GM19240 (cell line): Measurements from ENCODE around the gene CLTCL1.
"Not testable (repeated sequence)": the region's sequence is repeated elsewhere in the genome, so short reads cannot be mapped to it uniquely, and the experiment has no call there.

Experiments used
- DNase-seq: peaks from one replicate; pipeline ENCODE4 v3.0.0; 2011; ENCODE audit warnings: low spot score; ENCODE audit not compliant: insufficient read length

Gene CLTCL1

DNA sequence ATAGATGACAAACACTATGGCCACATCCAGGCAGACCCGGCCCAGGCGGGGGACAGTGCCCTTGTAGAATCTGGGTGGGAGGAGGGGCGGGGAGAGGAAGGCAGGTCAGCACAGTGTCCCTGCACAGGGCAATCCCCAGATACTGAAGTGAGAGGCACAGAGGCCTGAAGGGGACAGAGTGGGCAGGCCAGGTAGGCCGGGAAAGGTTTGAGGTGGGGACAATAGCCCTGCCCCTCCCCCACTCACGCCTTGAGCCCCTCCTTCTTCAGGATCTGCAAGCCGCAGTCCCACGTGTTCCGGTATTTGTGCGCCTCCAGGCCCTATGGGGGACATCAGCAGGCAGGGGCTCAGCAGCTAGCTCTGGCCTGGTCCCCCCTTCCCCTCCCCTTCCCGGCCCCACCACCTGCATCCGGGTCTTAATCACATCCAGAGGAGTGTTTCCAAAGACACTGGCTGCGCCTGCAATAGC lies 115.3 kb downstream of the CLTCL1 start:
- DNase-seq = no peak

GRCh38 chr22:19175602-19176174 lies 115.8 kb downstream of the CLTCL1 start:
- DNase-seq = no peak

- DNase-seq = no peak
Observed at GRCh38 chr22:19175026-19175601, 116.4 kb downstream of the CLTCL1 start.

DNA sequence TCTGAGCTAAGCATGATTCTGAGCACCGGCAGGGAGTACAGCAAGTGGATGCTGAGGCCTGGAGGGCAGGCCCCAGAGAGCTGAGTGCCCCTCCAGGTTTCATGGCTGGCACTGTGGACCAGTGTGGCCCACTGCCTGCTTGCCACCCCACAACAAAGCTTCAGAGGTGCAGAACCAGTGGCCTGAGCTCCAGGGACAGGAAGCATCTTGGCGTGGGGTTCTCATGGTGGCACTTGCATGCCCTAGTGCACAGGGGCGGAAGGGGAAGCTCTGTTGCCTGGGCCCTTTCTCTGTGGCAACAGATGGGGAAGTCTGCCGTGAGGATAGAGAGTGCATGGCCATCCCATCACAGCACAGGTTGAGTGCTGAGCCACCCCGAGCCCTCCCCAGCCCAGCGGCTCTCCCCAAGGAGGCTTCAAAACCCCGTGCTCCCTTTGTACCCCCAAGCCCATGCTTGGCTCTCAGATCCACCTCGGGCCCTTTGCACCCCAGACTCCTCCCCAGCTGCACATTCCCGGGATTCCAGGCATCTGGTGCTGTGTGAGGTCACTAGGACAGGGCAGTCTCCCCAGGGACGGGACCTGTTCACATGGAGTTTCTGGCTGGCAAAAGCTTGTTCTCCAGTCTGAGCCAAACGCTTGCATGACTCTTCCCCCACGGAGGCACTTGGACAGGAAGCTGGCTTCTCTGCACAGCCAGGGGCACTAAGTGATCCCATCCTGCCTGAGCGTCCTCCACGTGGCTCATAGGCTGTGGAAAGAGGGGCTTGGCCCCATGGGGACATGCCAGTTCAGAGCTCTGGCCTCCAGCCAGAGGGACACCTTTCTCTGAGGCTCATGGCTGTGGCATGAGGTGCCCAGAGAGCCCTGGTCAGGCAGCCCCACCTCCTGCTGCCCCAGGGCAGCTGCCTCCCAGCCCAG lies 117.2 kb downstream of the CLTCL1 start:
- no peak for DNase-seq

DNA sequence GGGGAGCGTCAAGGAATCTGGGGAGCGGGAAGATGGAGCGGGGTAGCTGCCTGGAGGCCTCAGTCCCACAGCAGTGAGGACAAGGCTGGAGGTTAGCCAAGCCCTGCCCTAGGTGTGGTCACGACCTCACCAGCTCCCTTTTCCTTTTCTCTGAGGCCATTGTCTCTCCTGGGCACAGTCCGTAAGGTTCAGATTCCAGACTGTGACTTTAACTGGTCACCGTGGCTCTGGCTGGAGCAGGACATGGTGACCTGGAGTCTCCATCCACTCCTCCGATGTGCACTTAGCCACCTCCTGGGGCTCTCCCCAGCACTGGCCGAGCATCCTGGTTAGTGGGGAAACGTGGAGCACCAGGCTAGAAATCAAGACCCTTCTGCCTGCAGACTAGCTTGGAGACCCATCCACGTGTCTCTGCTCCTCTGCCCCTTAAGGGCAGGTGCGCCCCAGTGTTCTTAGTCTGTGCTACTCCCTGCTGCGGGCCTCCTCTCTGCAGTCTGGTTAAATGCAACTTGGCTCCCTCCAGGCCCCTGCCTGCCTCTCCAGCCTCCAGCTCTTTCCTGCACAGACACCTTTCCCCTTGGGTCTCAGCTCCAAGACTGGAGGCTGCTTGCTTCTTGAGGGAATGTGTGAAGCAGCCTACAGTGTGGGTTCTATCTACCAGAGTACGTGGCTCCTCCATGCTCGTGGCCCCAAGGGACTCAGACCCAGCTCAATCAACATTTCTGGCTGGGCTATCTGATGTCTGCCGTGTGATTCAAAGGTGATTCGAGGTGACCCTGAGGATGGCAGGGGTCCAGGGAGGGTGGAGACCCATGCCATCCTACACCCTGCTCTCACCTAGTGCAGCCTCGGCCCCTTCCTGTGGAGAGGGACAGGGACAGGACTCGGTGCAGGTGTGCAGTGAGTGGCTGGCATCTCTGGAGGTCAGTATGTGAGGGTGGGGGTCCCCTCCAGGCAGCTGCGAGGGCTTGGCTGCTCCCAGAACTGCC lies 118.2 kb downstream of the CLTCL1 start:
- DNase-seq = no peak

GRCh38 chr22:19172213-19173046 lies 119.1 kb downstream of the CLTCL1 start:
- no peak for DNase-seq

- no peak for DNase-seq
Observed at GRCh38 chr22:19169947-19170318, 121.6 kb downstream of the CLTCL1 start.

DNA sequence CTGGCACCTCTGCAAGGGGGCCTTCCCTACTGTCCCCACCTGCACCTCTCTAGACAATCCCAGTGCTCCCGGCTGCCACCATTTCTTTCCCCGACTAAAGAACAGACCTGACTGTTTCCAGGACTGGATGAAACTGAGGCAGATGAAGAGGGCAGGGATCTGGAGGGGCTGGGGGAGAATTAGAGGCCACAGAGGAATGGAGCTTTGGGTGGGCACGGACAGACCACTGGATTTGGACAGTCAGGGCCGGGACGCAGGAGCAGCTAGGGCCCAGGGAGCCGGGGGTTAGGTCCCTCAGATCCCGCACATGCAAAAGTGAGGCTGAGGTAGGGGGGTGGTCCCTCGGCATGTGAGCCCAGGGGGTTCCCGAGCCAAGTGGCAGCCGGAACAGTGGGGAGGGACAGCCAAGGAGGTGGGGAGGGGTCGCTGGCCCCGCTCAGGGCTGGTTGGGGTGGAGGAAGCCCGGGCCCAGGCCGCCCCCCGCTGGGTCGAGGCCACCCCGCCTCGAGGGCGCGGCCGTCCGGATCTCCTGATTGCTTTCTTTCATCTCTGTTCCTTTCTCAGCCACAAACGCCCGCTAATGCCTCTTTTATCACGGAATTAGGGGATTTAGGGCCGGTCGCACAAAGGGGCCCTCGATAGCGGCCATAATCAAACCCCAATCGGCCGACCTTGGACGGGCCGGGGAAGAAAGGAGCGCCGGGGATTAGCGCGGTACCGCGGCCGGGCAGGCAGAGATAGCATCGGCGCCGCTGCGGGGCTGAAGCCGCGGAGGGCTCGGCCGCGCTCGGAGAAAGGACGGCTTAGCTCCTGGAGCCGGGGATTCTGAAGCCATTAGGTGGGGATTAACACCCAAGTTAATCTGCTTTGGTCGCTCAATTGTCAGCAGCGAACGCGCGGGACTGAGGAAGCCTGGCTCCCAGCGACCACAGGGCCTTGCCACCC lies 122.2 kb downstream of the CLTCL1 start:
- no peak for DNase-seq

- no peak for DNase-seq
Observed at GRCh38 chr22:19168088-19168890, 123.2 kb downstream of the CLTCL1 start.

DNA sequence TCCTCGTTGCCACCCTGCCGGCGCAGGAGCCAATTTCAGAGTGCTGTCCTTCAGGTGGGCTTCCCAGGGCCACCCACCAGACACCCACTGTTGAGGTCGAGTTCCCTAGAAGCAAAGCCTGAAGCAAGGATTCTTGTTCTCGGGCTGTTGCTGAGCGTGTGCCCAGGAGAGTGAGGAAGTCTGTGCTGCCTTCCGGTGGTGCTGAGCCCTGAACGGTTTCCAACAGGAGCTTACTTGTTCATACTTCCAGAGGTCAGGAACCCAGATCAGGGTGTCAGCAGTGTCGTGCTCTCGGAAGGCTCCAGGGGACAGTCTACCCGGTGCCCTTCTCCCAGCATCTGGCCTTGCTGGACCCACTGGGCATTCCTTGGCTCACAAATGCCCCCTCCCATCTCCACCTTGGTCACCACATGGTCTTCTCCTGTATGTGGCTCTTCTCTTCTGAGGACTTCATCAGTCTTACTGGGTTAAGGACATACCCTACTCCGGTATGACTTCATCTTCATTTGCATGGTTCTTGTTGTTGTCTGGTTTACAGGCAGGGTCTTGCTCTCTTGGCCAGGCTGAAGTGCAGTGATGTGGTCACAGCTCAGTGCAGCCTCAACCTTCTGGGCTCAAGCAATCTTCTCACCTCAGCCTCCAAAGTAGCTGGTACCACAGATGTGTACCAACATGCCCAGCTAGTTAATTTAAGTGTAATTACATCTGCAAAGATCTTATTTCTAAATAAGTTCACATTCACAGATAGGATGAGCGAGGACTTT lies 124.2 kb downstream of the CLTCL1 start:
- DNase-seq = no peak

GRCh38 chr22:19166421-19166820 lies 125.1 kb downstream of the CLTCL1 start:
- DNase-seq = no peak

- DNase-seq = no peak
Observed at GRCh38 chr22:19164425-19164824, 127.1 kb downstream of the CLTCL1 start.

GRCh38 chr22:19158649-19159048 lies 132.9 kb downstream of the CLTCL1 start:
- not testable (repeated sequence) for DNase-seq

- DNase-seq = not testable (repeated sequence)
Observed at GRCh38 chr22:19156109-19156508, 135.4 kb downstream of the CLTCL1 start.

DNA sequence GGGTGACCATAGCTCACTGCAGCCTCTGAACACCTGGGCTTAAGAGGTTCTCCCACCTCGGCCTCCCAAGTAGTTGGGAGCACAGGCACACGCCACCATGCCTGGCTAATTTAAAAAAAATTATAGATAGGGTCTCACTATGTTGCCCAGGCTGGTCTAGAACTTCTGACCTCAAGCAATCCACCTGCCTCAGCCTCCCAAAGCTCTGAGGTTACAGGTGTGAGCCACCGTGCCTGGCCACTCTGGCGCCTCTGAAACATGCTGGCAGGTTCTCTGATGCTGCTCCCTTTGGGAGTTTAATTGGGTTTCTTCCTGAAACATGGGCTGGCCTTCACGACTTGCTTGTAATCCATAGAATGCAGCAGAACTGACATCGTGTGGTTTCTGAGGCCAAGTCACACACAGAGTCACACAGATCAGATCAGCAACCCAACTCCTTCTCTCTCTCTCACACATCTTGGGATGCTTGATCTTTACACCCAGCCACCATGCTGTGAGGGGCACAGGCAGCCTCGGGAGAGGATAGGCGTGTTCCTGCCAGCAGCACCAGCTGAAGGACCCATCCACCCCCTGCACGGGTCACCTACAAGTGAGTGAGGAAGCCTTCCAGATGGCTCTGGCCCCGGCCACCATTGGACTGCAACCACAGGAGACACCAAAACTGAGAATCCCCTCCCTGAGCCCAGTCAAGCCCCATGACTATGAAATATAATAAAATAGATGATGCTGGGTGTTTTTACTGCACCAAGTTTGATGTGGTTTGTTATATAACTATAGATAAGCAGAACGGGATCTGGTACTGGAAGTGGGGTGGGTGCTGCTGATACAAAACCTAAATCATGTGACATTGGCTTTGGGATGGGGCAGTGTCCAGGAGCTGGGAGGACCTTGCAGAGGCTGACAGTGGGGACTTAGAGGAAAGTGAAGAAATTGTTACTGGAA lies 138.3 kb downstream of the CLTCL1 start:
- DNase-seq = no peak
